Heart left ventricle (tissue), 16 donors: ENCODE measurements around the gene GAMT. TPM values are rescaled to one million over a fixed set of nuclear protein-coding genes. Genes with fewer than 3 reads are reported as not detected.

ENCODE experiments used
- ATAC-seq, 4 donors: fragments of 200-7000 bp; cut with Tn5 transposase; one replicate each; pipeline ENCODE4 v1.9.1; 2020 to 2022; ENCODE audit warnings: moderate library complexity in 4 of 4, mild to moderate bottlenecking in 3 of 4, moderate number of reproducible peaks in 1 of 4
- DNase-seq, 5 donors: peaks; one replicate each; pipeline ENCODE4 v3.0.0-alpha.2; 2020
- H3K27ac ChIP-seq, 12 donors: fragments of 200-600 bp; sonication (generic) in 4 of 12; one replicate each; pipeline versions ENCODE4 v1.5.0 to v1.8.0; 2016 to 2022; ENCODE audit warnings: mild to moderate bottlenecking in 2 of 12
- H3K27me3 ChIP-seq, 9 donors: fragments of 200-600 bp; sonication (generic) in 2 of 9; one replicate each; pipeline versions ENCODE4 v1.5.1 to v1.8.0; 2016 to 2022; ENCODE audit warnings: mild to moderate bottlenecking in 3 of 9
- H3K36me3 ChIP-seq, 9 donors: fragments of 200-600 bp; sonication (generic) in 2 of 9; one replicate each; pipeline versions ENCODE4 v1.5.0 to v1.8.0; 2018 to 2022; ENCODE audit warnings: mild to moderate bottlenecking in 2 of 9
- H3K4me1 ChIP-seq, 12 donors: fragments of 200-600 bp; sonication (generic) in 4 of 12; one replicate each; pipeline versions ENCODE4 v1.5.0 to v1.8.0; 2016 to 2022; ENCODE audit warnings: mild to moderate bottlenecking in 3 of 12
- H3K4me3 ChIP-seq, 12 donors: fragments of 200-600 bp; sonication (generic) in 4 of 12; one replicate each; pipeline versions ENCODE4 v1.5.0 to v1.8.0; 2017 to 2022; ENCODE audit warnings: mild to moderate bottlenecking in 9 of 12, moderate library complexity in 4 of 12
- H3K9me3 ChIP-seq, 12 donors: fragments of 200-600 bp; sonication (generic) in 4 of 12; one replicate each; pipeline versions ENCODE4 v1.5.0 to v1.8.0; 2016 to 2022; ENCODE audit warnings: mild to moderate bottlenecking in 1 of 12
- POLR2A ChIP-seq, 2 donors: fragments of 450-650 bp; IDR thresholded peaks; one replicate each; pipeline ENCODE4 v1.6.1; 2017; ENCODE audit warnings: antibody characterized with exemption in 2 of 2, mild to moderate bottlenecking in 2 of 2, moderate library complexity in 2 of 2
- whole genome bisulfite sequencing, 4 donors: extraction: QIAGEN DNeasy Blood & Tissue Kit in 2 of 4; methylation state at CpG; one replicate each; pipeline versions ENCODE4 v1.1.5 to v1.1.7; 2013 to 2018; 5-methylcytosine and 5-hydroxymethylcytosine counted together
- intact Hi-C, 10 donors: fragments of 100-400 bp; cut with DNase I; formaldehyde crosslinking; loops; one replicate each; pipeline versions ENCODE4 v1.11.1 to v1.14.2; 2022
- long read RNA-seq, 3 donors: library from polyadenylated mRNA; unstranded; transcript quantifications; one replicate each; pipeline ENCODE4 v2.0.0, GENCODE V29; 2020 to 2021
- polyA plus RNA-seq, 2 donors: library from polyadenylated mRNA; stranded (reverse); fragments of 200-250 nt; gene quantifications; one replicate each; pipeline ENCODE4 v1.2.3, GENCODE V29; 2013
- total RNA-seq, 9 donors: library from RNA; depleted of rRNA in 2 of 9; stranded (reverse); fragments of >200 nt in 2 of 9; fragmentation: NEBNext Ultra II Directional in 3 of 9; extraction: Animal tissue kit (Norgen Biotek cat#: 25700) in 3 of 9; gene quantifications; one replicate each; pipeline versions ENCODE4 v1.1.0 to v1.2.4, GENCODE V29; 2016 to 2023
- TF ChIP-seq, protein P1 (sequence below), 12 donors: fragments of 200-600 bp; sonication (generic) in 4 of 12; IDR thresholded peaks; one replicate each; pipeline versions ENCODE4 v1.5.0 to v1.8.0; 2018 to 2022; ENCODE audit warnings: antibody characterized with exemption in 12 of 12, mild to moderate bottlenecking in 5 of 12
- donor health status: ischemic (EF 13 %, LVEDD 7.1; RV severe dilation, severe dysfunction).
- donor health status: healthy with polysubstance abuse.
- donor health status: DM: no; HTN: yes; CAD: no.
- donor health status: DM: no; HTN: no; CAD: no.
- donor health status: ischemic (EF 25% LVEDD 6.9; RV normal size, moderate dysfunction).
- donor health status: ischemic (EF 25% LVEDD 5.7; RV mildly dilated, moderate dysfunction).
- donor health status: healthy.
- donor health status: DM: yes; HTN: yes; CAD: no.
- donor health status: ischemic (EF 35%, LVEDD 5.7; RV mildly dilated, moderate dysfunction).
- donor health status: nonischemic (EF 11% LVEDD 7.7; RV severe dilation, severe dysfunction).
- donor health status: DM: yes; HTN: yes; CAD: no.
- donor health status: PGD.
- donor health status: ischemic (EF 29% LVEDD 5.4; RV normal size, mild dysfunction).
- donor health status: nonischemic (EF 23%, LVEDD 6.1; RV moderate dilation, normal function).

The GAMT gene
- 100 to 1,000 TPM in 1 of 9 donors, 10 to 100 TPM in 8; 35.9 to 167 (median 62.5) TPM for total RNA-seq
- 100 to 1,000 TPM in 1 of 2 donors, 10 to 100 TPM in 1; 21.9 to 180 TPM for polyA plus RNA-seq
- long read RNA-seq, donor 1, transcript GAMT-202 (5 exons, 1,769 nt): minor isoform, 9 of 149 reads
- long read RNA-seq, donor 1, transcript GAMT-201 (6 exons, 1,121 nt): major isoform, 115 of 149 reads
- long read RNA-seq, donor 1, partial matches to known transcripts: 17 of 149 reads
- long read RNA-seq, donor 1, other reads (novel, unspliced or antisense): 7 of 149 reads
- long read RNA-seq, donor 2, transcript GAMT-201 (6 exons, 1,121 nt): major isoform, 126 of 137 reads
- long read RNA-seq, donor 2, partial matches to known transcripts: 2 of 137 reads
- long read RNA-seq, donor 2, other reads (novel, unspliced or antisense): 6 of 137 reads
- long read RNA-seq, donor 3, transcript GAMT-201 (6 exons, 1,121 nt): major isoform, 24 of 33 reads
- long read RNA-seq, donor 3, transcript GAMT-202 (5 exons, 1,769 nt): minor isoform, 7 of 33 reads
- long read RNA-seq, donor 3, partial matches to known transcripts: 1 of 33 reads
- long read RNA-seq, donor 3, other reads (novel, unspliced or antisense): 1 of 33 reads

DNA sequence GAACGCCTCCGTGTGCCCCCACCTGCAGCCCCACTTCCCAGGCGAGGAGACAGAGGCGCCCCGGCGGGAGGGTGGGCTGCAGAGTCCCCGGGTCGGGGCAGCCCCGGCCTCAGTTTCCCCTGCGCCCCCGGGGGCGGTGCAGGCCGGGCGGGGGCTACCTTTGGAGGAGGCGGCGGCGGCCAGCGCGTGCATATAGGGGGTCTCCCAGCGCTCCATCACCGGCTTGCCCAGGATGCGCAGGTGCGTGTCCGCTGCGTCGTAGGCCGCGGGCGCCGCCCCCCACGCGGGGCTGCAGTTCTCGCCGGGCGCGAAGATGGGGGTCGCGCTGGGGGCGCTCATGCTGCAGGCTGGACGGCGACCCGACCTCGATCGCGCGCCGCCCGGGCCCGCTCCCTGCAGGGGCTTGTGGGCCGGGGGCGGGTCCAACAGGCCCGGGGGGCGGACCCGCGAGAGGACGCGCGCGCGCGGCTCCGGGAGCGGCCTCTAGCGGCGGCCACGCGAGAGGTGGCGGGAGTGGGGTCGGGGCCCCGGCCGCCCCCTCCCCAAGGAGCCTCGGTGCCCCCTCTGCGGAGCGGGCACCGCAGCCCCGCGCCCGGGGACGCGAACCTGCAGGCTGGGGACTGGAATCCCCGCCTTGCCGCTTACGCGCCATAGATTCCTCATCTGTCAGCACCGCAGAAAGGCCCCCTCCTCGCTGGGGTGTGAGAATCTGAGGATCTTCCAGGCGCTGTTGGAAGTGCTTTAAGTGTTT, at the start of gene GAMT:
Gene GAMT, minus strand, starts transcription at position 405 of the 751 bp plus-strand sequence. Its CDS starts 66 bp downstream, at position 339.
- Histone ChIP-seq H3K27ac (peak within 1 kb of the TSS; percentile 40 to 87 (median 76)), H3K36me3 (peaks cover 0 to 3% (median 0%) of the 10 kb centered on the region in 9 donors), H3K9me3 (no peaks in the 10 kb centered on the region), H3K27me3 (peaks cover 0 to 25% (median 0%) of the 10 kb centered on the region in 9 donors), H3K4me3 (peak within 1 kb of the TSS; percentile 59 to 78 (median 72)), H3K4me1 (peaks cover 5 to 36% (median 23%) of the 10 kb centered on the region in 12 donors)
- intact Hi-C loops: loop anchor here in 5 of 10 donors (5.0 to 10.0 kb wide), 4 partner anchors 84 to 127 kb away; partner anchors contain the start of gene FAM174C (in 3 of the 5)
- DNase-seq (peak in 4 of 5 donors; percentile 58 to 79 (median 64)), ATAC-seq (peak in 3 of 4 donors; percentile 21 to 71 (median 60))
- 1 to 5% (median 2%) methylated on average over 24 to 87 of the region's 87 CpGs for WGBS, 4 donors
- TF ChIP-seq POLR2A (IDR thresholded peaks at IDR 0.05): peak in 1 of 2 donors; percentile 33
- TF ChIP-seq, protein P1, sequence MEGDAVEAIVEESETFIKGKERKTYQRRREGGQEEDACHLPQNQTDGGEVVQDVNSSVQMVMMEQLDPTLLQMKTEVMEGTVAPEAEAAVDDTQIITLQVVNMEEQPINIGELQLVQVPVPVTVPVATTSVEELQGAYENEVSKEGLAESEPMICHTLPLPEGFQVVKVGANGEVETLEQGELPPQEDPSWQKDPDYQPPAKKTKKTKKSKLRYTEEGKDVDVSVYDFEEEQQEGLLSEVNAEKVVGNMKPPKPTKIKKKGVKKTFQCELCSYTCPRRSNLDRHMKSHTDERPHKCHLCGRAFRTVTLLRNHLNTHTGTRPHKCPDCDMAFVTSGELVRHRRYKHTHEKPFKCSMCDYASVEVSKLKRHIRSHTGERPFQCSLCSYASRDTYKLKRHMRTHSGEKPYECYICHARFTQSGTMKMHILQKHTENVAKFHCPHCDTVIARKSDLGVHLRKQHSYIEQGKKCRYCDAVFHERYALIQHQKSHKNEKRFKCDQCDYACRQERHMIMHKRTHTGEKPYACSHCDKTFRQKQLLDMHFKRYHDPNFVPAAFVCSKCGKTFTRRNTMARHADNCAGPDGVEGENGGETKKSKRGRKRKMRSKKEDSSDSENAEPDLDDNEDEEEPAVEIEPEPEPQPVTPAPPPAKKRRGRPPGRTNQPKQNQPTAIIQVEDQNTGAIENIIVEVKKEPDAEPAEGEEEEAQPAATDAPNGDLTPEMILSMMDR (IDR thresholded peaks at IDR 0.05): peak; percentile 20 to 80 (median 66)

DNA sequence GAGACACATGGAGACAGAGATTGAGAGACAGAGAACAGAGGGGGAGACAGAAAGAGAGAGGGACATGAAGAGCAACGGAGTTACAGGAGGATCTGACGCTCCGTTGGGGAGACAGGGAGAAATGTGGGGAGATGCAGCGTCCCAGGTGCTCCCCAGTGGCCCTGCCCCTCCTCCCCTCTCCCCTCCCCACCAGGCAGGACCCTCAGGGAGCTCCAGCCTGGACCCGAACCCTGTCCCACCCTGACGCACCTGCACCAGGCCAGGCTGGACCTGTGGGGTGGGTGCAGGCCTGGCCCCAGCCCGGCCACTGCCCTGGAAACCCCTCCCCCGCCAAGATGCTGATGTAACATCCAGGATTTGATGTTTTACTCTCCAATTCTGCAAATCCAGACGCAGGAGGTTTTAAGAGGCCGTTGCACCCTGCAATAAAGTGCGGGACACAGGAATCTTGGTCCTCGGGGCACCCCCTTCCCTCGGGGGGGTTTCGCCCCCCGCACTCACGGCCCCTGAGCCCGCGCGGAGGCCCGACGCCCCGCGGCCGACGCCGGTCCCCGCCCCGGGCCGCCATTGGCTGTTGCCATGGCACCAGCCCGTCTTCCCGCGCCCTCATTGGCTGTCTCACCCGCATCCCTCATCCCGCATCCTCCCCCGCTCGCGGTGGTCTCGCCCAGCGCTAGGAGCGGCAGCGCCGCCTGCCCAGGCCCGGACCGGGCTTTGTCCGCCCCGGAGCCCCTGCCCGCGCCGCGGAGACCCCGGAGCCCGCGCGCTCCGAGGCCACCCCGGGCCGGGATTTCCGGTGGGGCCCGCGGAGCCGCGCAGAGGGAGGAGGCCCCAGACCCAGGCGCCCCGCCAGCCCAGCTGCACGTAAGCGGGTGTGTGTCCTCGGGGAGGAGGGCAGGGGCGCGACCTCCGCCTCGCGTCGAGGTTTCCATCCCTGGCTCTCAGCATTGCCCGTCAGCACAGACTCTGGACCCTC, 48.4 kb upstream of the GAMT start, which contains the start of gene APC2:
Gene APC2, plus strand, starts transcription at position 655 of the 976 bp plus-strand sequence. CDS start 2,881 bp downstream, outside the sequence.
- H3K36me3 ChIP-seq: no peaks in the 10 kb centered on the region
- intact Hi-C loops: loop anchor here in 3 of 10 donors (5.0 to 10.0 kb wide), 2 partner anchors 63 to 135 kb away; partner anchors contain the start of gene ADAMTSL5 (in 1 of the 3)
- H3K9me3 ChIP-seq: no peaks in the 10 kb centered on the region
- WGBS, 4 donors: 5 to 9% (median 5%) methylated on average over 24 to 74 of the region's 74 CpGs
- TF ChIP-seq, protein P1 (IDR thresholded peaks at IDR 0.05): no peak
- TF ChIP-seq POLR2A (IDR thresholded peaks at IDR 0.05): no peak
- ATAC-seq (no peak), DNase-seq (peak in 1 of 5 donors; percentile 54)
- peaks cover 61 to 96% (median 88%) of the 10 kb centered on the region in 9 donors for H3K27me3 ChIP-seq
- H3K4me3 ChIP-seq: no peak within 1 kb of the TSS
- H3K27ac ChIP-seq: no peak within 1 kb of the TSS
- peaks cover 0 to 52% (median 21%) of the 10 kb centered on the region in 12 donors for H3K4me1 ChIP-seq

DNA sequence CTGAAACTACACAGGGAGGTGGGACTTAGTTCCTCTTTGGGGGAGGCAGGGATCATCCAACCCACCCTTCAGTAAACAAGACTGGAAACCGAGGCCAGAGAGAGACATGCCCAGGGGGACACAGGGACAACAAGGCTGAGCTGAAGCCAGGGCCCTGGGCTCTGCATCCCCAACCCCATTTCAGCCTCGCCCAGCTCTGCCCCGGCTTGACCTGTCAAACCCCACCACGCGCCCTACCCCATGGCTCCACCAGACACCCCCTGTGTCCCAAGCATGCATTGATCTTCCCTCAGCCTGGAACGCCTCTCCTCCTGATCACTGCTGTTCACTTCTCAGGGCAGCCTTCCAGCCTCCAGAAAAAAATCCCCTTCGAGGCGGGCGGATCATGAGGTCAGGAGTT, 46.6 kb upstream of the GAMT start:
- H3K36me3 ChIP-seq: peaks cover 0 to 3% (median 0%) of the 10 kb centered on the region in 9 donors
- 85 to 89% (median 87%) methylated on average over 9 of the region's 9 CpGs for WGBS, 4 donors
- TF ChIP-seq, protein P1 (IDR thresholded peaks at IDR 0.05): no peak
- TF ChIP-seq POLR2A (IDR thresholded peaks at IDR 0.05): no peak
- intact Hi-C loops: loop anchor here in 2 of 10 donors (5.0 to 10.0 kb wide), 2 partner anchors 64 to 133 kb away; partner anchors contain the start of gene ADAMTSL5 (in 1 of the 2)
- H3K9me3 ChIP-seq: no peaks in the 10 kb centered on the region
- H3K27ac ChIP-seq: no peak overlapping the region
- ATAC-seq (no peak), DNase-seq (no peak)
- H3K4me3 ChIP-seq: no peak overlapping the region
- H3K4me1 ChIP-seq: peaks cover 0 to 40% (median 16%) of the 10 kb centered on the region in 12 donors
- H3K27me3 ChIP-seq: peaks cover 54 to 78% (median 75%) of the 10 kb centered on the region in 9 donors
